Psoas muscle (tissue), 8 donors: ENCODE results near the gene ACVR1B. TPM values are rescaled to one million over a fixed set of nuclear protein-coding genes. Genes with fewer than 3 reads are reported as not detected.
A peak's percentile ranks its signal among the peaks of the same experiment; 100 is the strongest.

Source experiments
- ATAC-seq, 4 donors: fragments of 200-7000 bp; cut with Tn5 transposase; one replicate each; pipeline ENCODE4 v1.9.1; 2020; ENCODE audit warnings: moderate library complexity in 3 of 4, mild to moderate bottlenecking in 2 of 4
- DNase-seq, 2 donors: peaks; one replicate each; pipeline ENCODE4 v3.0.0-alpha.2; 2020
- H3K27ac ChIP-seq: fragments of 200-600 bp; one replicate; pipeline ENCODE4 v1.8.0; 2022
- H3K27me3 ChIP-seq, 3 donors: fragments of 200-600 bp in 1 of 3; one replicate each; pipeline versions ENCODE4 v1.6.1 to v1.8.0; 2013 to 2022; ENCODE audit warnings: low read length in 2 of 3, mild to moderate bottlenecking in 2 of 3, moderate library complexity in 1 of 3; ENCODE audit not compliant: insufficient read depth in 3 of 3
- H3K36me3 ChIP-seq, 2 donors: fragments of 200-600 bp in 1 of 2; one replicate each; pipeline versions ENCODE4 v1.6.1 to v1.8.0; 2013 to 2022; ENCODE audit warnings: low read depth in 1 of 2, mild to moderate bottlenecking in 1 of 2, moderate library complexity in 1 of 2; ENCODE audit not compliant: insufficient read depth in 1 of 2
- H3K4me1 ChIP-seq: fragments of 200-600 bp; one replicate; pipeline ENCODE4 v1.8.0; 2022
- H3K4me3 ChIP-seq: fragments of 200-600 bp; one replicate; pipeline ENCODE4 v1.8.0; 2022; ENCODE audit warnings: mild to moderate bottlenecking
- H3K9me3 ChIP-seq: fragments of 200-600 bp; one replicate; pipeline ENCODE4 v1.8.0; 2022
- CTCF ChIP-seq: fragments of 200-600 bp; IDR thresholded peaks from one replicate; pipeline ENCODE4 v1.8.0; 2022; ENCODE audit warnings: antibody characterized with exemption
- WGBS, 3 donors: extraction: QIAGEN DNeasy Blood & Tissue Kit; methylation state at CpG; one replicate each; pipeline versions ENCODE4 v1.1.6 to v1.1.7; 2013; 5-methylcytosine and 5-hydroxymethylcytosine counted together
- intact Hi-C, 2 donors: fragments of 100-400 bp; cut with DNase I; formaldehyde crosslinking; loops; one replicate each; pipeline versions ENCODE4 v1.11.0 to v1.14.2; 2022
- polyA plus RNA-seq, 3 donors: library from polyadenylated mRNA; stranded (reverse); fragments of 200-250 nt; gene quantifications; one replicate each; pipeline ENCODE4 v1.2.3, GENCODE V29; 2013
- total RNA-seq, 4 donors: library from RNA; stranded (reverse); fragmentation: NEBNext Ultra II Directional in 2 of 4; extraction: Animal tissue kit (Norgen Biotek cat#: 25700) in 2 of 4; gene quantifications; one replicate each; pipeline versions ENCODE4 v1.2.1 to v1.2.4, GENCODE V29; 2021 to 2023
- donor health status: healthy with polysubstance abuse.
- donor health status: DM: no; HTN: no; CAD: no; lungs with moderate emphysema.
- donor health status: Bipolar disorder and iron deficiency.
- donor health status: healthy.
- donor health status: DM: yes; HTN: yes; CAD: no.
- donor health status: DM: no; HTN: no; CAD: no.
- donor health status: DM: no; HTN: no; CAD: no.
- donor health status: DM: yes; HTN: yes; CAD: no.

The ACVR1B gene
- total and polyA plus RNA-seq, 7 donors, result 5.8 to 16.6 (median 12.7) TPM

- Histone ChIP-seq H3K27ac (no peak overlapping the region), H3K27me3 (peaks cover 0 to 24% (median 8%) of the 10 kb centered on the region in 3 donors), H3K4me3 (no peak overlapping the region), H3K4me1 (peaks cover 4% of the 10 kb centered on the region), H3K9me3 (no peaks in the 10 kb centered on the region), H3K36me3 (no peaks in the 10 kb centered on the region)
- TF ChIP-seq CTCF, result no peak
- 81 to 93% (median 90%) methylated on average over 10 of the region's 10 CpGs for WGBS, 3 donors
- intact Hi-C loops, result loop anchor here (1.0 to 5.0 kb wide), 2 partner anchors 18 to 117 kb away; no protein-coding TSS in a partner anchor
- DNase-seq (peak in 1 of 2 donors; percentile 28), ATAC-seq (no peak)
Observed at GRCh38 chr12:52005218-52005902, 53.9 kb downstream of the ACVR1B start.

GRCh38 chr12:52005903-52006703 is 54.6 kb downstream of the ACVR1B start:
- Histone ChIP-seq H3K27ac (no peak overlapping the region), H3K9me3 (no peaks in the 10 kb centered on the region), H3K4me3 (peak overlapping the region; percentile 75), H3K27me3 (peaks cover 0 to 24% (median 8%) of the 10 kb centered on the region in 3 donors), H3K4me1 (peaks cover 4% of the 10 kb centered on the region), H3K36me3 (peaks cover 0 to 5% of the 10 kb centered on the region in 2 donors)
- DNase-seq (peak; percentile 39 to 71), ATAC-seq (peak in 2 of 4 donors; percentile 6 to 9)
- intact Hi-C loops, result loop anchor here (1.0 to 5.0 kb wide), 2 partner anchors 17 to 116 kb away; no protein-coding TSS in a partner anchor
- 43 to 47% (median 44%) methylated on average over 24 to 28 of the region's 28 CpGs for WGBS, 3 donors
- TF ChIP-seq CTCF, result no peak

GRCh38 chr12:52006726-52007157 is 55.2 kb downstream of the ACVR1B start, which contains the start of gene TAMALIN:
TSS of gene TAMALIN (plus strand) at chr12:52006946. CDS start at chr12:52007020, 74 bp downstream.
- intact Hi-C loops, result loop anchor here in 1 of 2 donors (5.0 kb wide), 1 partner anchor 116 kb away; no protein-coding TSS in a partner anchor
- Histone ChIP-seq H3K36me3 (peaks cover 0 to 11% of the 10 kb centered on the region in 2 donors), H3K4me1 (peaks cover 4% of the 10 kb centered on the region), H3K27ac (peak within 1 kb of the TSS; percentile 62), H3K27me3 (peaks cover 0 to 24% (median 8%) of the 10 kb centered on the region in 3 donors), H3K9me3 (no peaks in the 10 kb centered on the region), H3K4me3 (peak within 1 kb of the TSS; percentile 75)
- ATAC-seq (peak in 3 of 4 donors; percentile 40 to 45 (median 43)), DNase-seq (peak; percentile 75 to 85)
- 0 to 1% (median 1%) methylated on average over 7 to 60 of the region's 60 CpGs for WGBS, 3 donors
- TF ChIP-seq CTCF, result no peak

GRCh38 chr12:52007158-52007921 is 55.8 kb downstream of the ACVR1B start:
- no peak for TF ChIP-seq CTCF
- WGBS, 3 donors, result 8 to 12% (median 11%) methylated on average over 48 to 72 of the region's 72 CpGs
- Histone ChIP-seq H3K4me1 (peaks cover 4% of the 10 kb centered on the region), H3K9me3 (no peaks in the 10 kb centered on the region), H3K4me3 (peak overlapping the region; percentile 75), H3K36me3 (peaks cover 0 to 16% of the 10 kb centered on the region in 2 donors), H3K27ac (peak overlapping the region; percentile 62), H3K27me3 (peaks cover 0 to 24% (median 8%) of the 10 kb centered on the region in 3 donors)
- DNase-seq, result peak; percentile 56 to 72
- intact Hi-C loops, result loop anchor here in 1 of 2 donors (5.0 kb wide), 1 partner anchor 115 kb away; no protein-coding TSS in a partner anchor
- ATAC-seq, result peak; percentile 14 to 33 (median 23)
